HepG2 (cell line): ENCODE results near the gene SLFN11. TPM values are rescaled to one million over a fixed set of nuclear protein-coding genes. Genes with fewer than 3 reads are reported as not detected.
"Not testable (repeated sequence)": the region's sequence is repeated elsewhere in the genome, so short reads cannot be mapped to it uniquely, and the experiment has no call there.

Experiments used
- ATAC-seq: fragments of 200-7000 bp; cut with Tn5 transposase; 3 replicates; pipeline ENCODE4 v1.9.1; 2020; ENCODE audit warnings: mild to moderate bottlenecking, moderate library complexity
- BruUV-seq: library from RNA; stranded (reverse); fragments of 400-500 nt; replicated peaks from 2 replicates; lab custom pipeline; 2021; lab: Mats Ljungman, UMichigan
- CTCF ChIA-PET: fragments of 300-600 bp; formaldehyde crosslinking; extraction: SDS; loops from one replicate; lab custom pipeline; 2021; ENCODE audit warnings: low total read pairs, inconsistent platforms, low intra/inter-chr PET ratio; lab: Yijun Ruan, JAX
- POLR2A ChIA-PET: fragments of 350-600 bp; sonication (Branson Sonifier 250); formaldehyde crosslinking; loops from one replicate; lab custom pipeline; 2020; ENCODE audit warnings: antibody characterized with exemption, inconsistent platforms; lab: Yijun Ruan, JAX
- DNase-seq: peaks from one replicate; pipeline ENCODE4 v3.0.0-alpha.2; 2015; ENCODE audit warnings: low spot score
- FAIRE-seq: peaks from 3 replicates; lab custom pipeline; 2011; peaks lifted over from hg19 to GRCh38; lab: Jason Lieb, UNC
- H2AFZ ChIP-seq: one replicate; pipeline ENCODE4 v1.6.1; 2011; ENCODE audit warnings: low read length, inconsistent platforms
- H3K27ac ChIP-seq: fragments of 300-600 bp; 3 replicates; pipeline ENCODE4 v1.8.0; 2011; ENCODE audit warnings: mixed run types, mild to moderate bottlenecking, mixed read lengths, low read length, inconsistent platforms; ENCODE audit not compliant: insufficient read depth; ENCODE audit errors: extremely low read length
- H3K27me3 ChIP-seq, 2 experiments: fragments of 200-600 bp in 1 of 2; 2 replicates in 1 of 2; 3 replicates in 1 of 2; pipeline versions ENCODE4 v1.6.0 to v1.8.0; 2011; ENCODE audit warnings: low read length in 2 of 2, mild to moderate bottlenecking in 2 of 2, moderate library complexity in 2 of 2, inconsistent platforms in 1 of 2; ENCODE audit not compliant: insufficient read depth in 2 of 2, control insufficient read depth in 1 of 2
- H3K36me3 ChIP-seq, 2 experiments: fragments of 200-600 bp in 1 of 2; replicated peaks in 1 of 2; 2 replicates in 1 of 2; 3 replicates in 1 of 2; pipeline versions ENCODE4 v1.5.1 to v1.8.0; 2011; ENCODE audit warnings: low read length in 2 of 2, inconsistent platforms in 1 of 2; ENCODE audit not compliant: insufficient read depth in 2 of 2, control insufficient read depth in 1 of 2
- H3K4me1 ChIP-seq: 2 replicates; pipeline ENCODE4 v1.5.1; 2012; ENCODE audit warnings: low read length, inconsistent platforms; ENCODE audit not compliant: insufficient read depth
- H3K4me2 ChIP-seq: 2 replicates; pipeline ENCODE4 v1.6.0; 2011; ENCODE audit warnings: low read depth, low read length, inconsistent platforms
- H3K4me3 ChIP-seq, 3 experiments: fragments of 200-600 bp in 1 of 3; sonication (generic), shearing (Covaris generic) in 1 of 3; replicated peaks in 1 of 3; 2 replicates each; pipeline ENCODE4 v1.5.1; 2011 to 2016; ENCODE audit warnings: low read length in 3 of 3, inconsistent platforms in 2 of 3, low read depth in 2 of 3, mild to moderate bottlenecking in 2 of 3, control low read depth in 1 of 3, mixed read lengths in 1 of 3; ENCODE audit not compliant: insufficient read depth in 1 of 3
- H3K79me2 ChIP-seq: one replicate; pipeline ENCODE4 v1.6.1; 2011; ENCODE audit warnings: low read length, inconsistent platforms; ENCODE audit not compliant: insufficient read depth
- H3K9ac ChIP-seq: 2 replicates; pipeline ENCODE4 v1.6.0; 2011; ENCODE audit warnings: mild to moderate bottlenecking, low read depth, low read length, inconsistent platforms; ENCODE audit not compliant: insufficient read depth
- H3K9me3 ChIP-seq: 2 replicates; pipeline ENCODE4 v1.5.1; 2012; ENCODE audit warnings: mild to moderate bottlenecking, low read length
- H4K20me1 ChIP-seq: 2 replicates; pipeline ENCODE4 v1.6.0; 2011; ENCODE audit warnings: inconsistent platforms, mild to moderate bottlenecking, low read length, moderate library complexity; ENCODE audit not compliant: insufficient read depth
- ARHGAP35 ChIP-seq: sonication (generic); formaldehyde crosslinking; IDR thresholded peaks from 2 replicates; pipeline ENCODE4 v1.9.0; 2022; ENCODE audit warnings: mild to moderate bottlenecking, inconsistent platforms, moderate library complexity, missing genetic modification reagents, borderline replicate concordance
- CEBPB ChIP-seq: IDR thresholded peaks from 2 replicates; pipeline ENCODE4 v1.6.1; 2011; ENCODE audit warnings: low read depth, low read length, improper control_type of control experiment, borderline replicate concordance
- MXD3 ChIP-seq: IDR thresholded peaks from 2 replicates; pipeline ENCODE4 v1.6.1; 2016; ENCODE audit warnings: mild to moderate bottlenecking, missing biosample characterization, missing genetic modification reagents
- POLR2G ChIP-seq: fragments of 200-400 bp; formaldehyde crosslinking; IDR thresholded peaks from 2 replicates; pipeline ENCODE4 v1.6.1; 2018; ENCODE audit warnings: mild to moderate bottlenecking, low read depth, low read length, moderate library complexity
- SAP130 ChIP-seq: IDR thresholded peaks from 2 replicates; pipeline ENCODE4 v1.6.1; 2016; ENCODE audit warnings: low read depth
- ZNF232 ChIP-seq: sonication (generic); formaldehyde crosslinking; IDR thresholded peaks from 2 replicates; pipeline ENCODE4 v1.4.0; 2020; ENCODE audit warnings: missing genetic modification reagents, borderline replicate concordance
- WGBS: methylation state at CpG from one replicate; pipeline ENCODE4 v1.1.6; 2017; ENCODE audit warnings: low lambda C conversion rate; 5-methylcytosine and 5-hydroxymethylcytosine counted together
- in situ Hi-C: cut with HindIII; loops from 2 replicates; pipeline ENCODE4 v1.10.0; 2017; ENCODE audit warnings: low pct_unique_long_range_greater_than_20kb; ENCODE audit not compliant: extremely low pct_ligation_motif_present
- intact Hi-C: fragments of 100-400 bp; cut with micrococcal nuclease; formaldehyde crosslinking; loops from one replicate; pipeline ENCODE4 v1.10.0; 2022; ENCODE audit not compliant: unreplicated experiment
- polyA plus RNA-seq, 8 experiments: library from polyadenylated mRNA; depleted of rRNA in 3 of 8; stranded (reverse) in 7 of 8; unstranded in 1 of 8; fragments of >200 nt; fragmentation: Illumina TruSeq in 4 of 8; extraction: Trizol in 4 of 8; gene quantifications; 2 replicates each; pipeline versions ENCODE4 v1.2.1 to v1.2.3, GENCODE V29; 2011 to 2016; ENCODE audit warnings: low read depth in 4 of 8, missing spikeins in 1 of 8, mixed read lengths in 1 of 8; ENCODE audit not compliant: insufficient read depth in 1 of 8
- total RNA-seq, 5 experiments: library from RNA; depleted of rRNA; stranded (reverse); fragments of >200 nt; fragmentation: Illumina TruSeq; extraction: Trizol; gene quantifications; 2 replicates each; pipeline ENCODE4 v1.2.3, GENCODE V29; 2016; ENCODE audit warnings: low read depth in 1 of 5
- TF ChIP-seq, protein P1 (sequence below): sonication (generic); formaldehyde crosslinking; IDR thresholded peaks from 2 replicates; pipeline ENCODE4 v1.8.1; 2022; ENCODE audit warnings: low read depth, mild to moderate bottlenecking, missing genetic modification reagents

SLFN11 gene
- total and polyA plus RNA-seq, 2 of the 13 experiments (the other 11 are each of a cell fraction or from before 2014, with no cell fraction given) = not detected

DNA sequence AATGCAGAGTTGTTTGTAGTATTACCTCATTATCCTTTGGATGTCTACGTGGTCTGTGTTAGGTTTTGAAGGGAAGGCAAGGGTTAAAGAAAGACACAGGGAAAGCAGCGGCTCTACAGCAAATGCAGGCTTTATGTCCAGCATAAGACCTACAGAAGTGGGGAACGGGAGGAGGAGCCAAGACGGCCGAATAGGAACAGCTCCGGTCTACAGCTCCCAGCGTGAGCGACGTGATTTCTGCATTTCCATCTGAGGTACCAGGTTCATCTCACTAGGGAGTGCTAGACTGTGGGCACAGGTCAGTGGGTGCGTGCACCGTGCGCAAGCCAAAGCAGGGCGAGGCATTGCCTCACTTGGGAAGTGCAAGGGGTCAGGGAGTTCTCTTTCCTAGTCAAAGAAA, 20.4 kb upstream of the SLFN11 start:
- intact Hi-C loops, H3K4me3 ChIP-seq, in situ Hi-C loops, H3K36me3 ChIP-seq, H3K27ac ChIP-seq, H3K4me1 ChIP-seq, H3K4me2 ChIP-seq, POLR2A ChIA-PET, CTCF ChIA-PET, DNase-seq, FAIRE-seq, ATAC-seq, H2AFZ ChIP-seq, BruUV-seq, H3K9me3 ChIP-seq, H4K20me1 ChIP-seq, H3K9ac ChIP-seq, H3K79me2 ChIP-seq, H3K27me3 ChIP-seq: not testable (repeated sequence)
- 27% methylated on average over 10 of the region's 13 CpGs for WGBS

DNA sequence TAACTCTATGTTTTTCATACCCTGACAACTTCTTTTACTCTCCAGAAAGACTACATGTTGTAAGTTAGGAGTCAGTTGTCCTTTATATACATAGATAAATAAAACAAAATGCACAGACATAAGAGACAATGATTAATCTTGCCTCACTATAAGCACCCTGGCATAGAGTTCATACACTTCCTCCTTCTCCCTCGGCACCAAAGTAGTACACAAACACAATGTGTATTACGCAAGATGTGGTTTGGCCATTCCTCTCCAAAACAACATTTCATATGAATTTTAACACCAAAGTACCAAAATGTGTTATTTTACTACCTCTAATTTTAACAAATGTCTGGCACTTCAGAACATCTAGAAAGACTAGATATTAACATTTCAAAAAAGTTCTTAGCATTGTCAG, 17.2 kb upstream of the SLFN11 start:
- ATAC-seq = no peak
- H3K4me3 ChIP-seq = no peak overlapping the region
- no TSS peak for BruUV-seq
- POLR2A ChIA-PET = no interaction called here
- H3K9me3 ChIP-seq = no peaks in the 10 kb centered on the region
- 18% methylated on average over 2 of the region's 2 CpGs for WGBS
- FAIRE-seq = no peak
- no peak overlapping the region for H2AFZ ChIP-seq
- CTCF ChIA-PET = no interaction called here
- in situ Hi-C loops (no loop called here), intact Hi-C loops (no loop called here)
- H3K4me2 ChIP-seq = no peak overlapping the region
- H3K9ac ChIP-seq = no peak overlapping the region
- no peaks in the 10 kb centered on the region for H3K4me1 ChIP-seq
- H3K27me3 ChIP-seq = peaks cover 0 to 3% of the 10 kb centered on the region in 2 experiments; a peak in 2 of 5 replicates
- H3K79me2 ChIP-seq = no peaks in the 10 kb centered on the region
- H3K27ac ChIP-seq = no peak overlapping the region
- no peaks in the 10 kb centered on the region for H3K36me3 ChIP-seq
- TF ChIP-seq ZNF232 (no peak), CEBPB (peak; percentile 68)
- no peak for DNase-seq
- no peaks in the 10 kb centered on the region for H4K20me1 ChIP-seq

DNA sequence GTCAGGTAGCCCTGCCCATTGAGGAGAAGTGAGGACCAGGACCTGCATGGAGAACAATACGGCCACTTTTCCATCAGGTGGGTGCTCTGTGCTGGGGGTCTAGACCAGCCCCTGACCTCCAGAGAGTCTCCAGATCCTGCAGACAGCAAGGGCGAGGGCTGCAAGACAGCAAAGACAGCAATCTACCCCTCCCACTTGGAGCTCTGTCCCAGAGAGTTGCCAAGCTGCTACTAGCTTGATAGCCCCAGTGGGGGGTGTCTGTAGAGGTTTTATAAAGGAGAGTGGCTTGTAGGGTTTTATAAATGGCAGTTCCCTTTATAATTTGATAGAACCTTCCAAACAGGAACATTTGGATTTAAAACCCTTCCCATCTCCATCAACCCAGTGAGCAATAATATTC, 16.7 kb upstream of the SLFN11 start:
- intact Hi-C loops = no loop called here
- Histone ChIP-seq H3K27me3 (peaks cover 0 to 3% of the 10 kb centered on the region in 2 experiments; a peak in 2 of 5 replicates), H3K36me3 (no peaks in the 10 kb centered on the region), H3K9ac (no peak overlapping the region), H3K4me3 (no peak overlapping the region), H3K4me1 (no peaks in the 10 kb centered on the region), H3K27ac (no peak overlapping the region), H4K20me1 (no peaks in the 10 kb centered on the region), H2AFZ (no peak overlapping the region), H3K9me3 (no peaks in the 10 kb centered on the region), H3K4me2 (no peak overlapping the region), H3K79me2 (no peaks in the 10 kb centered on the region)
- BruUV-seq = no TSS peak
- DNase-seq (no peak), FAIRE-seq (no peak), ATAC-seq (no peak)
- 0% methylated on average over 1 of the region's 2 CpGs for WGBS
- ChIA-PET POLR2A (no interaction called here), CTCF (no interaction called here)
- in situ Hi-C loops = no loop called here
- no peak for TF ChIP-seq SAP130 (CRISPR knock-in tag)
- no peak for TF ChIP-seq MXD3 (CRISPR knock-in tag)
- TF ChIP-seq ARHGAP35 (CRISPR knock-in tag) = no peak
- TF ChIP-seq, protein P1, sequence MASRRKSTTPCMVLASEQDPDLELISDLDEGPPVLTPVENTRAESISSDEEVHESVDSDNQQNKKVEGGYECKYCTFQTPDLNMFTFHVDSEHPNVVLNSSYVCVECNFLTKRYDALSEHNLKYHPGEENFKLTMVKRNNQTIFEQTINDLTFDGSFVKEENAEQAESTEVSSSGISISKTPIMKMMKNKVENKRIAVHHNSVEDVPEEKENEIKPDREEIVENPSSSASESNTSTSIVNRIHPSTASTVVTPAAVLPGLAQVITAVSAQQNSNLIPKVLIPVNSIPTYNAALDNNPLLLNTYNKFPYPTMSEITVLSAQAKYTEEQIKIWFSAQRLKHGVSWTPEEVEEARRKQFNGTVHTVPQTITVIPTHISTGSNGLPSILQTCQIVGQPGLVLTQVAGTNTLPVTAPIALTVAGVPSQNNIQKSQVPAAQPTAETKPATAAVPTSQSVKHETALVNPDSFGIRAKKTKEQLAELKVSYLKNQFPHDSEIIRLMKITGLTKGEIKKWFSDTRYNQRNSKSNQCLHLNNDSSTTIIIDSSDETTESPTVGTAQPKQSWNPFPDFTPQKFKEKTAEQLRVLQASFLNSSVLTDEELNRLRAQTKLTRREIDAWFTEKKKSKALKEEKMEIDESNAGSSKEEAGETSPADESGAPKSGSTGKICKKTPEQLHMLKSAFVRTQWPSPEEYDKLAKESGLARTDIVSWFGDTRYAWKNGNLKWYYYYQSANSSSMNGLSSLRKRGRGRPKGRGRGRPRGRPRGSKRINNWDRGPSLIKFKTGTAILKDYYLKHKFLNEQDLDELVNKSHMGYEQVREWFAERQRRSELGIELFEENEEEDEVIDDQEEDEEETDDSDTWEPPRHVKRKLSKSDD (CRISPR knock-in tag) = no peak
- no peak for TF ChIP-seq POLR2G
